OCI-M2 (cell line): ENCODE measurements around the gene PIK3C3.
"Not testable (repeated sequence)": the region's sequence is repeated elsewhere in the genome, so short reads cannot be mapped to it uniquely, and the experiment has no call there.

Experiments
- DNase-seq: peaks from one replicate; lab custom pipeline; 2025; ENCODE audit not compliant: unreplicated experiment; lab: John Stamatoyannopoulos, UW

The PIK3C3 gene

GRCh38 chr18:42068030-42068429 lies 113.0 kb downstream of the PIK3C3 start:
- no peak for DNase-seq

- no peak for DNase-seq
Measured at GRCh38 chr18:42069036-42069435, 114.0 kb downstream of the PIK3C3 start.

- no peak for DNase-seq
Measured at GRCh38 chr18:42072407-42072806, 117.4 kb downstream of the PIK3C3 start.

- DNase-seq: no peak
Measured at GRCh38 chr18:42074704-42075103, 119.7 kb downstream of the PIK3C3 start.

GRCh38 chr18:42078711-42079110 lies 123.7 kb downstream of the PIK3C3 start:
- DNase-seq: no peak

GRCh38 chr18:42080340-42080739 lies 125.3 kb downstream of the PIK3C3 start:
- no peak for DNase-seq

- no peak for DNase-seq
Measured at GRCh38 chr18:42082415-42083234, 127.6 kb downstream of the PIK3C3 start.

GRCh38 chr18:42086288-42086687 lies 131.3 kb downstream of the PIK3C3 start:
- no peak for DNase-seq

- no peak for DNase-seq
Measured at GRCh38 chr18:42087235-42087634, 132.2 kb downstream of the PIK3C3 start.

- DNase-seq: no peak
Measured at GRCh38 chr18:42087876-42088275, 132.8 kb downstream of the PIK3C3 start.

GRCh38 chr18:42092848-42093247 lies 137.8 kb downstream of the PIK3C3 start:
- no peak for DNase-seq

GRCh38 chr18:42094875-42095274 lies 139.8 kb downstream of the PIK3C3 start:
- DNase-seq: no peak

- no peak for DNase-seq
Measured at GRCh38 chr18:42095732-42096377, 140.8 kb downstream of the PIK3C3 start.

GRCh38 chr18:42100248-42100647 lies 145.2 kb downstream of the PIK3C3 start:
- no peak for DNase-seq

GRCh38 chr18:42100911-42101310 lies 145.9 kb downstream of the PIK3C3 start:
- DNase-seq: no peak

GRCh38 chr18:42105394-42105793 lies 150.4 kb downstream of the PIK3C3 start:
- DNase-seq: no peak

GRCh38 chr18:42106784-42107183 lies 151.8 kb downstream of the PIK3C3 start:
- DNase-seq: no peak

- DNase-seq: no peak
Measured at GRCh38 chr18:42107287-42107686, 152.3 kb downstream of the PIK3C3 start.

- DNase-seq: no peak
Measured at GRCh38 chr18:42107691-42108450, 152.8 kb downstream of the PIK3C3 start.

GRCh38 chr18:42112147-42112546 lies 157.1 kb downstream of the PIK3C3 start:
- not testable (repeated sequence) for DNase-seq

- no peak for DNase-seq
Measured at GRCh38 chr18:42112657-42113420, 157.8 kb downstream of the PIK3C3 start.
